CD4-positive, alpha-beta memory T cell (primary cell): ENCODE measurements around the gene PTRHD1. TPM values are rescaled to one million over a fixed set of nuclear protein-coding genes. Genes with fewer than 3 reads are reported as not detected.

Experiments
- CTCF ChIA-PET: fragments of 350-600 bp; sonication (Branson Sonifier 250); formaldehyde crosslinking; loops from one replicate; lab custom pipeline; 2021; ENCODE audit warnings: inconsistent platforms; ENCODE audit not compliant: partially characterized antibody; lab: Charles Lee
- POLR2A ChIA-PET: fragments of 350-600 bp; sonication (Branson Sonifier 250); formaldehyde crosslinking; loops from one replicate; lab custom pipeline; 2021; ENCODE audit not compliant: partially characterized antibody; lab: Charles Lee
- DNase-seq, 5 donors: peaks; one replicate each; pipeline versions ENCODE4 v3.0.0 to v3.0.0-alpha.2; 2020 to 2022; ENCODE audit warnings: mixed read lengths in 1 of 5
- H3K27ac ChIP-seq: one replicate; pipeline ENCODE4 v1.7.0; 2013; ENCODE audit warnings: low read depth, low read length
- H3K27me3 ChIP-seq: 2 replicates; pipeline ENCODE4 v1.7.0; 2013; ENCODE audit warnings: mild to moderate bottlenecking, low read length, moderate library complexity; ENCODE audit not compliant: insufficient read depth
- H3K36me3 ChIP-seq: 2 replicates; pipeline ENCODE4 v1.7.0; 2013; ENCODE audit warnings: mild to moderate bottlenecking, low read length, moderate library complexity; ENCODE audit not compliant: insufficient read depth
- H3K4me1 ChIP-seq: 2 replicates; pipeline ENCODE4 v1.7.0; 2013; ENCODE audit warnings: mild to moderate bottlenecking, low read length, moderate library complexity; ENCODE audit not compliant: insufficient read depth
- H3K4me3 ChIP-seq, 2 donors: one replicate each; pipeline ENCODE4 v1.7.0; 2013; ENCODE audit warnings: low read length in 2 of 2, mild to moderate bottlenecking in 1 of 2
- H3K9me3 ChIP-seq, 2 donors: one replicate each; pipeline ENCODE4 v1.7.0; 2013; ENCODE audit warnings: low read length in 2 of 2, control low read depth in 1 of 2; ENCODE audit not compliant: control insufficient read depth in 1 of 2
- H3K27ac Mint-ChIP-seq, 7 donors: one replicate each; pipeline ENCODE4 v1.8.0; 2020 to 2021; ENCODE audit warnings: mixed read lengths in 7 of 7, mild to moderate bottlenecking in 6 of 7, inconsistent platforms in 3 of 7, moderate library complexity in 3 of 7
- H3K27me3 Mint-ChIP-seq, 2 donors: one replicate each; pipeline ENCODE4 v1.8.0; 2020 to 2021; ENCODE audit warnings: mixed read lengths in 2 of 2
- H3K36me3 Mint-ChIP-seq, 2 donors: one replicate each; pipeline ENCODE4 v1.8.0; 2020 to 2021; ENCODE audit warnings: mixed read lengths in 2 of 2, inconsistent platforms in 1 of 2, mild to moderate bottlenecking in 1 of 2
- H3K4me1 Mint-ChIP-seq, 4 donors: one replicate each; pipeline ENCODE4 v1.8.0; 2020 to 2021; ENCODE audit warnings: mixed read lengths in 4 of 4, mild to moderate bottlenecking in 1 of 4
- H3K4me3 Mint-ChIP-seq, 8 donors: one replicate each; pipeline ENCODE4 v1.8.0; 2020 to 2021; ENCODE audit warnings: mixed read lengths in 8 of 8, mild to moderate bottlenecking in 7 of 8, moderate library complexity in 6 of 8, inconsistent platforms in 3 of 8
- H3K9me3 Mint-ChIP-seq, 8 donors: one replicate each; pipeline ENCODE4 v1.8.0; 2020 to 2021; ENCODE audit warnings: mixed read lengths in 8 of 8, mild to moderate bottlenecking in 5 of 8, inconsistent platforms in 3 of 8, moderate library complexity in 1 of 8
- intact Hi-C: fragments of 100-400 bp; cut with micrococcal nuclease; formaldehyde crosslinking; loops from one replicate; pipeline ENCODE4 v1.15.1; 2023
- polyA plus RNA-seq, 2 donors: library from polyadenylated mRNA; unstranded; fragments of 300-500 nt; fragmentation: Illumina TruSeq; gene quantifications; one replicate each; pipeline ENCODE4 v1.2.3, GENCODE V29; 2021
- total RNA-seq, 2 experiments: library from RNA; stranded (reverse); gene quantifications; one replicate each; pipeline ENCODE4 v1.2.3, GENCODE V29; 2021

Gene PTRHD1
- total and polyA plus RNA-seq, 4 experiments from 2014 or later = 12.0 to 52.1 (median 30.7) TPM

GRCh38 chr2:24791452-24791851, 1.7 kb downstream of the PTRHD1 start:
- no peak overlapping the region for H3K4me3 ChIP-seq
- no peak for DNase-seq
- CTCF ChIA-PET = interaction anchor here (0.7 kb wide), 1 partner anchor 829 kb away, joined by 3 read pairs; no protein-coding TSS in a partner anchor
- no peaks in the 10 kb centered on the region for H3K36me3 ChIP-seq
- Mint-ChIP-seq H3K4me3 (peak overlapping the region in 1 of 8 donors; percentile 21), H3K36me3 (peaks cover 8 to 10% of the 10 kb centered on the region in 2 donors), H3K4me1 (peaks cover 7 to 25% (median 17%) of the 10 kb centered on the region in 4 donors), H3K27me3 (peaks cover 0 to 1% of the 10 kb centered on the region in 2 donors), H3K27ac (peak overlapping the region in 1 of 7 donors; percentile 30), H3K9me3 (no peaks in the 10 kb centered on the region)
- no peaks in the 10 kb centered on the region for H3K9me3 ChIP-seq
- no peaks in the 10 kb centered on the region for H3K27me3 ChIP-seq
- H3K4me1 ChIP-seq = peaks cover 17% of the 10 kb centered on the region
- no peak overlapping the region for H3K27ac ChIP-seq
- POLR2A ChIA-PET = no interaction called here
- intact Hi-C loops = loop anchor here (5.0 kb wide), 1 partner anchor 429 kb away; the partner anchor contains the start of gene ITSN2

- H3K4me1 Mint-ChIP-seq = peaks cover 4 to 17% (median 10%) of the 10 kb centered on the region in 4 donors
- no peak overlapping the region for H3K27ac Mint-ChIP-seq
- Histone ChIP-seq H3K27ac (no peak overlapping the region), H3K27me3 (no peaks in the 10 kb centered on the region), H3K9me3 (no peaks in the 10 kb centered on the region), H3K36me3 (no peaks in the 10 kb centered on the region), H3K4me1 (peaks cover 12% of the 10 kb centered on the region), H3K4me3 (no peak overlapping the region)
- no peak for DNase-seq
- peaks cover 0 to 1% of the 10 kb centered on the region in 2 donors for H3K27me3 Mint-ChIP-seq
- no peak overlapping the region for H3K4me3 Mint-ChIP-seq
- intact Hi-C loops = no loop called here
- POLR2A ChIA-PET = no interaction called here
- peaks cover 8 to 10% of the 10 kb centered on the region in 2 donors for H3K36me3 Mint-ChIP-seq
- CTCF ChIA-PET = no interaction called here
- no peaks in the 10 kb centered on the region for H3K9me3 Mint-ChIP-seq
These were observed 4.4 kb downstream of the PTRHD1 start for GRCh38 chr2:24788816-24789215.

GRCh38 chr2:24787532-24787931, 5.7 kb downstream of the PTRHD1 start:
- intact Hi-C loops = no loop called here
- Histone ChIP-seq H3K4me3 (no peak overlapping the region), H3K27ac (no peak overlapping the region), H3K4me1 (peaks cover 8% of the 10 kb centered on the region), H3K27me3 (no peaks in the 10 kb centered on the region), H3K36me3 (no peaks in the 10 kb centered on the region), H3K9me3 (no peaks in the 10 kb centered on the region)
- no peak overlapping the region for H3K4me3 Mint-ChIP-seq
- no peak for DNase-seq
- ChIA-PET CTCF (no interaction called here), POLR2A (no interaction called here)
- peaks cover 0 to 1% of the 10 kb centered on the region in 2 donors for H3K27me3 Mint-ChIP-seq
- peaks cover 3 to 4% (median 3%) of the 10 kb centered on the region in 4 donors for H3K4me1 Mint-ChIP-seq
- H3K9me3 Mint-ChIP-seq = no peaks in the 10 kb centered on the region
- peaks cover under 1 to 10% of the 10 kb centered on the region in 2 donors for H3K36me3 Mint-ChIP-seq
- H3K27ac Mint-ChIP-seq = peak overlapping the region in 1 of 7 donors; percentile 46

- Histone ChIP-seq H3K36me3 (no peaks in the 10 kb centered on the region), H3K27ac (no peak overlapping the region), H3K27me3 (no peaks in the 10 kb centered on the region), H3K9me3 (no peaks in the 10 kb centered on the region), H3K4me1 (no peaks in the 10 kb centered on the region), H3K4me3 (no peak overlapping the region)
- no peak overlapping the region for H3K4me3 Mint-ChIP-seq
- CTCF ChIA-PET = no interaction called here
- H3K27ac Mint-ChIP-seq = no peak overlapping the region
- peaks cover 0 to 13% of the 10 kb centered on the region in 2 donors for H3K36me3 Mint-ChIP-seq
- intact Hi-C loops = no loop called here
- H3K4me1 Mint-ChIP-seq = no peaks in the 10 kb centered on the region
- DNase-seq = no peak
- H3K27me3 Mint-ChIP-seq = peaks cover 0 to 4% of the 10 kb centered on the region in 2 donors
- peaks cover 0 to under 1% (median 0%) of the 10 kb centered on the region in 8 donors for H3K9me3 Mint-ChIP-seq
- POLR2A ChIA-PET = interaction anchor here (0.6 kb wide), 1 partner anchor 211 kb away, joined by 4 read pairs; no protein-coding TSS in a partner anchor
These were observed 7.4 kb downstream of the PTRHD1 start for GRCh38 chr2:24785671-24786321.

- Histone ChIP-seq H3K36me3 (no peaks in the 10 kb centered on the region), H3K9me3 (no peaks in the 10 kb centered on the region), H3K27me3 (no peaks in the 10 kb centered on the region), H3K27ac (no peak overlapping the region), H3K4me1 (no peaks in the 10 kb centered on the region), H3K4me3 (no peak overlapping the region)
- Mint-ChIP-seq H3K9me3 (peaks cover 0 to 4% (median 0%) of the 10 kb centered on the region in 8 donors), H3K4me3 (no peak overlapping the region), H3K36me3 (peaks cover 0 to 7% of the 10 kb centered on the region in 2 donors), H3K27ac (no peak overlapping the region), H3K4me1 (no peaks in the 10 kb centered on the region), H3K27me3 (peaks cover 0 to 6% of the 10 kb centered on the region in 2 donors)
- no peak for DNase-seq
- intact Hi-C loops = no loop called here
- POLR2A ChIA-PET = interaction anchor here (1.5 kb wide), 1 partner anchor 9 kb away, joined by 7 read pairs; the partner anchor contains the start of genes CENPO and PTRHD1
- CTCF ChIA-PET = no interaction called here
These were observed 9.6 kb downstream of the PTRHD1 start for GRCh38 chr2:24783641-24784040.

- H3K4me1 ChIP-seq = no peaks in the 10 kb centered on the region
- no peak overlapping the region for H3K27ac ChIP-seq
- intact Hi-C loops = no loop called here
- POLR2A ChIA-PET = no interaction called here
- H3K9me3 ChIP-seq = no peaks in the 10 kb centered on the region
- Mint-ChIP-seq H3K9me3 (peaks cover 0 to 4% (median 0%) of the 10 kb centered on the region in 8 donors), H3K27ac (no peak overlapping the region), H3K4me3 (no peak overlapping the region), H3K4me1 (peaks cover 0 to 2% (median 0%) of the 10 kb centered on the region in 4 donors), H3K36me3 (peaks cover 0 to 7% of the 10 kb centered on the region in 2 donors), H3K27me3 (peaks cover 0 to 4% of the 10 kb centered on the region in 2 donors)
- H3K27me3 ChIP-seq = no peaks in the 10 kb centered on the region
- CTCF ChIA-PET = interaction anchor here (1.0 kb wide), 1 partner anchor 369 kb away, joined by 3 read pairs; no protein-coding TSS in a partner anchor
- no peak for DNase-seq
- no peaks in the 10 kb centered on the region for H3K36me3 ChIP-seq
- H3K4me3 ChIP-seq = no peak overlapping the region
These were observed 14.1 kb downstream of the PTRHD1 start for GRCh38 chr2:24779116-24779515.

GRCh38 chr2:24774373-24774772, 18.8 kb downstream of the PTRHD1 start:
- no peak for DNase-seq
- Mint-ChIP-seq H3K9me3 (no peaks in the 10 kb centered on the region), H3K4me1 (peaks cover 0 to 2% (median 0%) of the 10 kb centered on the region in 4 donors), H3K27ac (no peak overlapping the region), H3K27me3 (no peaks in the 10 kb centered on the region), H3K36me3 (peaks cover 8 to 13% of the 10 kb centered on the region in 2 donors), H3K4me3 (no peak overlapping the region)
- Histone ChIP-seq H3K36me3 (no peaks in the 10 kb centered on the region), H3K4me3 (no peak overlapping the region), H3K27me3 (no peaks in the 10 kb centered on the region), H3K27ac (no peak overlapping the region), H3K9me3 (no peaks in the 10 kb centered on the region), H3K4me1 (no peaks in the 10 kb centered on the region)
- POLR2A ChIA-PET = interaction anchor here (1.8 kb wide), 1 partner anchor 19 kb away, joined by 4 read pairs; the partner anchor contains the start of genes CENPO and PTRHD1
- intact Hi-C loops = no loop called here
- CTCF ChIA-PET = no interaction called here
